ENCODE results near the gene COL4A2.

GRCh38 chr13:110294622-110295021 is 12.5 kb upstream of the COL4A2 start:
- TF ChIP-seq EZH2 (optimal IDR thresholded peaks at IDR 0.05; ENCODE audit: low read depth, low read length) (no peak), CTCF (IDR thresholded peaks at IDR 0.05; ENCODE audit: low read length) (no peak), EZH2phosphoT487 (IDR thresholded peaks at IDR 0.05; ENCODE audit: low read length) (no peak)

Data from MM.1S (cell line).